ENCODE measurements around the gene ANKRD60. TPM values are rescaled to one million over a fixed set of nuclear protein-coding genes. Genes with fewer than 3 reads are reported as not detected.

The ANKRD60 gene
- total RNA-seq, 2 experiments from 2014 or later = not detected

DNA sequence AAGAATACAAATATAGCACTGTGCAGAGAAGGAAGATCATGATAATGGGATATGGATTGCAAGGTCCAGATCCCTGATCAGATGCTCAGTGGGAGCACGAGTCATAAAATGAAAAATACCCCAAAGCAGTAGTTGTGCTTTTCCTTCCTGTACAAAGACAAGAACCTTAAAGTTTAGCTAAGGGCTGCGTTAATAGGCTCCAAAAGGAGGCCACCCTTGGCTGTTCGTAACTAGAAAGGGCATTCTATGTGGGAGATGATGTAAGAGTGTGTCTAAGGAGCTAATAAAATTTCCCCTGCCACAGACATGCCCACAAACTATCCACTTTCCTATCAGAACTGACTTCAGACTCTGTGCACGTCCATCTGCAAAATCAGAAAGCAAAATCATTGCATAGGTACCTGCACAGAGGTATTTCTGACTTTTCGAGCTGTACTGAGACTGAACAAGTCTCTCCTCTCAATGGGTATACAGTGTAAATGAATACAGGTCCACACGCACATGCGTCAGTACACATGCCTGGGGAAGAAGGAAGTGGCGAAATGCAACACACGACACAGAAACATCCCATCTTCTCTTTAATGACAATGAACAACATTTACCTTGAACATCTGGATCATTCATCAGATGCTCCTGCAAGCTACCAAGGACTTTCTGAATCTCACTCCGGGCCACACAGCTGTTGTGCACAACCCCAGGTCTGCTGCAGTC lies 16.9 kb upstream of the ANKRD60 start:
- H3K4me2 ChIP-seq (ENCODE audit: low read length) = no peak overlapping the region
- no peaks in the 10 kb centered on the region for H3K9me3 ChIP-seq (ENCODE audit: low read length)
- ChIA-PET POLR2A (interaction anchor here (0.6 to 1.7 kb wide), 2 partner anchors 10 to 1839 kb away, joined by 3 to 5 read pairs; no protein-coding TSS in a partner anchor), CTCF (ENCODE audit: unreplicated experiment) (no interaction called here)
- no peaks in the 10 kb centered on the region for H3K4me1 ChIP-seq (ENCODE audit: insufficient read depth, low read length, poor library complexity, severe bottlenecking)
- no peaks in the 10 kb centered on the region for H3K79me2 ChIP-seq (ENCODE audit: insufficient read depth, low read depth, low read length)
- no peaks in the 10 kb centered on the region for H4K20me1 ChIP-seq (ENCODE audit: insufficient read depth, low read length)
- H2AFZ ChIP-seq (ENCODE audit: low read length) = no peak overlapping the region
- intact Hi-C loops (cut with micrococcal nuclease; ENCODE audit: unreplicated experiment) = no loop called here
- H3K4me3 ChIP-seq (ENCODE audit: low read depth, low read length, poor library complexity, severe bottlenecking) = no peak overlapping the region
- BruUV-seq (replicated peaks) = no TSS peak
- H3K27ac ChIP-seq (ENCODE audit: low read depth, low read length, poor library complexity, severe bottlenecking) = no peak overlapping the region
- no peaks in the 10 kb centered on the region for H3K9me2 ChIP-seq (ENCODE audit: insufficient read depth, low read length)
- TF ChIP-seq EZH2phosphoT487 (IDR thresholded peaks at IDR 0.05; ENCODE audit: borderline replicate concordance, low read depth, low read length) (no peak), CTCF (conservative IDR thresholded peaks at IDR 0.05; ENCODE audit: low read length) (no peak)
- DNase-seq (ENCODE audit: low spot score) = no peak
- no peaks in the 10 kb centered on the region for H3K36me3 ChIP-seq (ENCODE audit: insufficient read depth, low read length)

DNA sequence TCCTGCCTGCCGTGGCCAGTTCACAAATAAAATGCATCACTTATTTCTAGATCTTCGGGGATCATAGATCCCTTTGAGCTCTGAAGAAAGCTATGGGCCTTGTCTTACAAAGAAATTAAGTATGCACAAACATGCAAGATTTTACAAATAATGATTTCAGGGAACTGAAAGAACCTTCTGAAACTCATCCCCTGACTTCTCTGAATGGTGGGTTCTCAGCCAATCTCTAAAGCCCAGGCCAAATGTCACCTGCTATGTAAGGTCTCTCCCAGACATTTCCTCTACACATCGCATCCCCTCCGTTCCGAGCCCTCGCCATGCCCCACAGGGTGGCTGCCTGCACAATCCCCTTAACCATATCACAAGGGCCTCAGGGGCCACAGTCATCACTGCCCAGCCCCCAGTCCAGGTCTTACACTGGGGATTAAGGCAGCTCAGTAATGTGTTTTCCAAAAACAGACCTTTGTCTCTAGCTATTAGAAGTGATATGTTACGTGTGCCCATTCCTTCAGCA lies 16.1 kb upstream of the ANKRD60 start:
- BruUV-seq (replicated peaks) = no TSS peak
- no peak for DNase-seq (ENCODE audit: low spot score)
- H3K4me1 ChIP-seq (ENCODE audit: insufficient read depth, low read length, poor library complexity, severe bottlenecking) = no peaks in the 10 kb centered on the region
- no peak overlapping the region for H3K4me3 ChIP-seq (ENCODE audit: low read depth, low read length, poor library complexity, severe bottlenecking)
- TF ChIP-seq CTCF (conservative IDR thresholded peaks at IDR 0.05; ENCODE audit: low read length) = no peak
- TF ChIP-seq EZH2phosphoT487 (IDR thresholded peaks at IDR 0.05; ENCODE audit: borderline replicate concordance, low read depth, low read length) = no peak
- no peaks in the 10 kb centered on the region for H3K9me2 ChIP-seq (ENCODE audit: insufficient read depth, low read length)
- no peaks in the 10 kb centered on the region for H3K79me2 ChIP-seq (ENCODE audit: insufficient read depth, low read depth, low read length)
- no peak overlapping the region for H3K27ac ChIP-seq (ENCODE audit: low read depth, low read length, poor library complexity, severe bottlenecking)
- ChIA-PET CTCF (ENCODE audit: unreplicated experiment) (no interaction called here), POLR2A (interaction anchor here (0.6 to 1.7 kb wide), 2 partner anchors 10 to 1838 kb away, joined by 3 to 5 read pairs; no protein-coding TSS in a partner anchor)
- H2AFZ ChIP-seq (ENCODE audit: low read length) = no peak overlapping the region
- intact Hi-C loops (cut with micrococcal nuclease; ENCODE audit: unreplicated experiment) = no loop called here
- H3K4me2 ChIP-seq (ENCODE audit: low read length) = no peak overlapping the region
- no peaks in the 10 kb centered on the region for H3K36me3 ChIP-seq (ENCODE audit: insufficient read depth, low read length)
- H4K20me1 ChIP-seq (ENCODE audit: insufficient read depth, low read length) = no peaks in the 10 kb centered on the region
- no peaks in the 10 kb centered on the region for H3K9me3 ChIP-seq (ENCODE audit: low read length)
